Left lung (tissue), 10 donors: ENCODE data around the gene RFPL2. TPM values are rescaled to one million over a fixed set of nuclear protein-coding genes. Genes with fewer than 3 reads are reported as not detected.

Source experiments
- ATAC-seq: fragments of 200-7000 bp; cut with Tn5 transposase; one replicate; pipeline ENCODE4 v1.9.1; 2020; ENCODE audit warnings: moderate library complexity
- DNase-seq, 4 donors: peaks; one replicate each; pipeline ENCODE4 v3.0.0-alpha.2; 2013 to 2020
- H3K27ac ChIP-seq, 2 donors: fragments of 200-600 bp; sonication (generic) in 1 of 2; one replicate each; pipeline versions ENCODE4 v1.5.0 to v1.8.0; 2020 to 2021
- H3K27me3 ChIP-seq, 2 donors: fragments of 200-600 bp; sonication (generic) in 1 of 2; one replicate each; pipeline versions ENCODE4 v1.5.0 to v1.8.0; 2020 to 2021
- H3K36me3 ChIP-seq, 2 donors: fragments of 200-600 bp; sonication (generic) in 1 of 2; one replicate each; pipeline versions ENCODE4 v1.5.0 to v1.8.0; 2020 to 2021
- H3K4me1 ChIP-seq, 2 donors: fragments of 200-600 bp; one replicate each; pipeline ENCODE4 v1.8.0; 2021
- H3K4me3 ChIP-seq, 2 donors: fragments of 200-600 bp; sonication (generic) in 1 of 2; one replicate each; pipeline versions ENCODE4 v1.5.0 to v1.8.0; 2020 to 2021; ENCODE audit warnings: mild to moderate bottlenecking in 1 of 2
- H3K9me3 ChIP-seq, 2 donors: fragments of 200-600 bp; sonication (generic) in 1 of 2; one replicate each; pipeline versions ENCODE4 v1.5.0 to v1.8.0; 2020 to 2021
- CTCF ChIP-seq, 2 donors: fragments of 200-600 bp; sonication (generic) in 1 of 2; IDR thresholded peaks; one replicate each; pipeline versions ENCODE4 v1.5.0 to v1.8.0; 2021; ENCODE audit warnings: antibody characterized with exemption in 2 of 2
- intact Hi-C, 2 donors: fragments of 100-400 bp; cut with DNase I; formaldehyde crosslinking; loops; one replicate each; pipeline versions ENCODE4 v1.11.2 to v1.14.2; 2022
- polyA plus RNA-seq, 6 donors: library from polyadenylated mRNA; unstranded; fragments of 120-200 nt; gene quantifications; one replicate each; pipeline ENCODE4 v1.2.1, GENCODE V29; 2013; ENCODE audit not compliant: insufficient read length in 6 of 6
- total RNA-seq, 2 donors: library from RNA; stranded (reverse); fragmentation: NEBNext Ultra II Directional; extraction: Animal tissue kit (Norgen Biotek cat#: 25700); gene quantifications; one replicate each; pipeline ENCODE4 v1.2.1, GENCODE V29; 2021
- donor health status: DM: no; HTN: yes; CAD: no.
- donor health status: DM: no; HTN: no; CAD: no.

Gene RFPL2
- total and polyA plus RNA-seq, 8 donors: 0.11 to 0.21 (median 0.15) TPM; not detected in 5

- intact Hi-C loops: no loop called here
- H3K9me3 ChIP-seq: no peaks in the 10 kb centered on the region
- DNase-seq: no peak
- no peaks in the 10 kb centered on the region for H3K36me3 ChIP-seq
- no peak for ATAC-seq
- no peaks in the 10 kb centered on the region for H3K4me1 ChIP-seq
- H3K27me3 ChIP-seq: no peaks in the 10 kb centered on the region
- TF ChIP-seq CTCF (IDR thresholded peaks at IDR 0.05): no peak
- H3K27ac ChIP-seq: no peak overlapping the region
- no peak overlapping the region for H3K4me3 ChIP-seq
Observed at GRCh38 chr22:32244547-32244946, 39.7 kb upstream of the RFPL2 start.

GRCh38 chr22:32240461-32240860, 35.6 kb upstream of the RFPL2 start:
- intact Hi-C loops: no loop called here
- ATAC-seq (no peak), DNase-seq (no peak)
- no peak for TF ChIP-seq CTCF (IDR thresholded peaks at IDR 0.05)
- Histone ChIP-seq H3K36me3 (no peaks in the 10 kb centered on the region), H3K4me3 (no peak overlapping the region), H3K27ac (no peak overlapping the region), H3K4me1 (no peaks in the 10 kb centered on the region), H3K9me3 (no peaks in the 10 kb centered on the region), H3K27me3 (no peaks in the 10 kb centered on the region)

- DNase-seq: no peak
- Histone ChIP-seq H3K9me3 (no peaks in the 10 kb centered on the region), H3K27ac (no peak overlapping the region), H3K36me3 (no peaks in the 10 kb centered on the region), H3K4me1 (no peaks in the 10 kb centered on the region), H3K27me3 (no peaks in the 10 kb centered on the region), H3K4me3 (no peak overlapping the region)
- no peak for TF ChIP-seq CTCF (IDR thresholded peaks at IDR 0.05)
- no peak for ATAC-seq
- intact Hi-C loops: no loop called here
Observed at GRCh38 chr22:32237906-32238305, 33.0 kb upstream of the RFPL2 start.

GRCh38 chr22:32236970-32237369, 32.1 kb upstream of the RFPL2 start:
- no peak for DNase-seq
- Histone ChIP-seq H3K36me3 (no peaks in the 10 kb centered on the region), H3K27ac (no peak overlapping the region), H3K4me3 (no peak overlapping the region), H3K9me3 (no peaks in the 10 kb centered on the region), H3K27me3 (no peaks in the 10 kb centered on the region), H3K4me1 (no peaks in the 10 kb centered on the region)
- ATAC-seq: no peak
- intact Hi-C loops: no loop called here
- no peak for TF ChIP-seq CTCF (IDR thresholded peaks at IDR 0.05)

- intact Hi-C loops: no loop called here
- Histone ChIP-seq H3K27ac (no peak overlapping the region), H3K36me3 (no peaks in the 10 kb centered on the region), H3K27me3 (no peaks in the 10 kb centered on the region), H3K9me3 (no peaks in the 10 kb centered on the region), H3K4me3 (no peak overlapping the region), H3K4me1 (no peaks in the 10 kb centered on the region)
- ATAC-seq: no peak
- no peak for TF ChIP-seq CTCF (IDR thresholded peaks at IDR 0.05)
- DNase-seq: no peak
Observed at GRCh38 chr22:32233091-32233490, 28.2 kb upstream of the RFPL2 start.
